GM13976 (cell line): ENCODE data around the gene SOCS3.

ENCODE experiments used
- DNase-seq: peaks from one replicate; pipeline ENCODE4 v3.0.0; 2012; ENCODE audit warnings: low spot score
- CTCF ChIP-seq: IDR thresholded peaks from 2 replicates; pipeline ENCODE4 v1.5.1; 2012; ENCODE audit warnings: borderline replicate concordance, mild to moderate bottlenecking; ENCODE audit not compliant: insufficient read depth; ENCODE audit errors: extremely low read depth, missing control alignments, control extremely low read depth
- in situ Hi-C: fragments of 300-500 bp; cut with MboI; formaldehyde crosslinking; loops from one replicate; pipeline ENCODE4 v1.12.0; 2022; ENCODE audit warnings: low sequenced_read_pairs, mixed read lengths, inconsistent platforms; ENCODE audit not compliant: unreplicated experiment

The SOCS3 gene

DNA sequence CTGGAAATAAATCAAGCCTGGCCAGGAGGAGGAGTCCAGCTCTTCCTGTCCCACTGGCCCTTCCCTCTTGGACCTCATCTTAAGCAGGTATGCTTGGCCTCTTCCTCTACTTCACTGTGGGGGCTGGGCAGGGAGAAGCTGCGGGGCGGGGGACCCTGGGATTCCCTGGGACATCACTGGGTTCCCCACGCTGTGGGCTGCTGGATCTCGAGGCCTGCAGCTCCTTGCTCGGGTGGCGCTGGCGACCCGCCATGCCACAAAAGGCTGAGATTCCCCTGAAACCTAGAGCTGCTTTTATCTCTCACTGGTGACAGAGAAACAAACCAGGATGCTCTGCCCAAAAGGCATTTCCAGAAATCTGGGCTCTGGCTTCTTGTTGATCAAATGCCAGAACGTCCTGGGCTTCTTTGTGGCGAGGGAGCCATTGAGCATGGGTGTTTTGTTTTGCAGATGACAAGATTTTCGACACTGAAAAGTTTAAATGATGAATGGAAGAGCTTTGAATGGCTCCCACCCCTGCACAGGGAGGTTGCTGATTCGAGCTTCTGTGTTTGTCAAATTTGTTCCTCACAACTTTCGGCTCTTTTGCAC lies 10.0 kb upstream of the SOCS3 start:
- in situ Hi-C loops = no loop called here
- DNase-seq = no peak
- no peak for TF ChIP-seq CTCF

GRCh38 chr17:78368854-78369495 lies 9.1 kb upstream of the SOCS3 start:
- in situ Hi-C loops = no loop called here
- no peak for DNase-seq
- TF ChIP-seq CTCF = no peak

- in situ Hi-C loops = no loop called here
- DNase-seq = no peak
- no peak for TF ChIP-seq CTCF
Observed at GRCh38 chr17:78368348-78368747, 8.5 kb upstream of the SOCS3 start.

GRCh38 chr17:78367193-78367592 lies 7.3 kb upstream of the SOCS3 start:
- no peak for DNase-seq
- in situ Hi-C loops = no loop called here
- no peak for TF ChIP-seq CTCF

GRCh38 chr17:78366109-78366848 lies 6.4 kb upstream of the SOCS3 start:
- TF ChIP-seq CTCF = no peak
- no peak for DNase-seq
- in situ Hi-C loops = no loop called here

- in situ Hi-C loops = no loop called here
- TF ChIP-seq CTCF = no peak
- DNase-seq = no peak
Observed at GRCh38 chr17:78365561-78366108, 5.8 kb upstream of the SOCS3 start.
